ENCODE measurements around the gene EIF4G1. TPM values are rescaled to one million over a fixed set of nuclear protein-coding genes. Genes with fewer than 3 reads are reported as not detected.

The EIF4G1 gene
- total and polyA plus RNA-seq, 2 experiments from 2014 or later, result 227 to 552 TPM

GRCh38 chr3:184372911-184373310 lies 58.5 kb downstream of the EIF4G1 start:
- no peak overlapping the region for H3K4me2 ChIP-seq
- no peak for ATAC-seq

More at GRCh38 chr3:184372911-184373310, 58.5 kb downstream of the EIF4G1 start:
- H3K27ac Mint-ChIP-seq, result no peak overlapping the region
- peaks cover 14% of the 10 kb centered on the region; the same call in 1 of the 2 replicates for H4K20me1 ChIP-seq (replicated peaks; ENCODE audit: insufficient read depth)
- H3K36me3 ChIP-seq (ENCODE audit: insufficient read depth), result peaks cover 7% of the 10 kb centered on the region
- peaks cover 17% of the 10 kb centered on the region for H3K36me3 Mint-ChIP-seq (ENCODE audit: low read depth)
- H2AFZ ChIP-seq, result no peak overlapping the region
- H3K4me3 Mint-ChIP-seq, result no peak overlapping the region
- no peak for DNase-seq (ENCODE audit: low spot score)
- no peaks in the 10 kb centered on the region for H3K9me3 Mint-ChIP-seq
- peaks cover 41% of the 10 kb centered on the region for H3K4me1 ChIP-seq (ENCODE audit: insufficient read depth)
- H3K9me2 ChIP-seq (ENCODE audit: insufficient read depth), result no peaks in the 10 kb centered on the region
- no peak overlapping the region for H3K4me3 ChIP-seq
- TF ChIP-seq, protein P1, sequence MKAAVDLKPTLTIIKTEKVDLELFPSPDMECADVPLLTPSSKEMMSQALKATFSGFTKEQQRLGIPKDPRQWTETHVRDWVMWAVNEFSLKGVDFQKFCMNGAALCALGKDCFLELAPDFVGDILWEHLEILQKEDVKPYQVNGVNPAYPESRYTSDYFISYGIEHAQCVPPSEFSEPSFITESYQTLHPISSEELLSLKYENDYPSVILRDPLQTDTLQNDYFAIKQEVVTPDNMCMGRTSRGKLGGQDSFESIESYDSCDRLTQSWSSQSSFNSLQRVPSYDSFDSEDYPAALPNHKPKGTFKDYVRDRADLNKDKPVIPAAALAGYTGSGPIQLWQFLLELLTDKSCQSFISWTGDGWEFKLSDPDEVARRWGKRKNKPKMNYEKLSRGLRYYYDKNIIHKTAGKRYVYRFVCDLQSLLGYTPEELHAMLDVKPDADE (IDR thresholded peaks at IDR 0.05), result no peak
- TF ChIP-seq ZNF462 (CRISPR knock-in tag; IDR thresholded peaks at IDR 0.05), result no peak
- no peak for TF ChIP-seq CTCF (conservative IDR thresholded peaks at IDR 0.05; ENCODE audit: low read depth in 2 of 2)
- TF ChIP-seq JUNB (IDR thresholded peaks at IDR 0.05; ENCODE audit: unreplicated experiment), result no peak
- no peak for TF ChIP-seq ZNF331 (CRISPR knock-in tag; IDR thresholded peaks at IDR 0.05; ENCODE audit: low read depth)
- no peak for TF ChIP-seq EZH2phosphoT487 (IDR thresholded peaks at IDR 0.05; ENCODE audit: unreplicated experiment)
- TF ChIP-seq EZH2 (IDR thresholded peaks at IDR 0.05; ENCODE audit: low read depth, unreplicated experiment), result no peak
- no peak for TF ChIP-seq STAT1 (IDR thresholded peaks at IDR 0.05; ENCODE audit: unreplicated experiment)
- no peak for TF ChIP-seq POLR2AphosphoS5 (IDR thresholded peaks at IDR 0.05; ENCODE audit: low read depth)
- TF ChIP-seq CREB1 (CRISPR knock-in tag; IDR thresholded peaks at IDR 0.05; ENCODE audit: low read depth), result no peak
- H3K4me1 Mint-ChIP-seq, result peaks cover 54% of the 10 kb centered on the region
- no peaks in the 10 kb centered on the region for H3K79me2 ChIP-seq (replicated peaks; ENCODE audit: insufficient read depth)
- no peak overlapping the region for H3K27ac ChIP-seq (ENCODE audit: low read depth)
- peaks cover 22% of the 10 kb centered on the region for H3K27me3 Mint-ChIP-seq (ENCODE audit: insufficient read depth, low read depth, poor library complexity)
- H3F3A ChIP-seq (replicated peaks; ENCODE audit: low read depth), result peaks cover 11% of the 10 kb centered on the region; the same call in 1 of the 2 replicates
- H3K27me3 ChIP-seq (ENCODE audit: insufficient read depth), result peaks cover 8% of the 10 kb centered on the region
